HG02981 (cell line): ENCODE measurements around the gene SLC35A2.

Experiments
- ATAC-seq: cut with Tn5 transposase; IDR thresholded peaks from one replicate; pipeline ENCODE4 v1.9.1; 2021; ENCODE audit warnings: mild to moderate bottlenecking, moderate library complexity; ENCODE audit not compliant: unreplicated experiment

The SLC35A2 gene

DNA sequence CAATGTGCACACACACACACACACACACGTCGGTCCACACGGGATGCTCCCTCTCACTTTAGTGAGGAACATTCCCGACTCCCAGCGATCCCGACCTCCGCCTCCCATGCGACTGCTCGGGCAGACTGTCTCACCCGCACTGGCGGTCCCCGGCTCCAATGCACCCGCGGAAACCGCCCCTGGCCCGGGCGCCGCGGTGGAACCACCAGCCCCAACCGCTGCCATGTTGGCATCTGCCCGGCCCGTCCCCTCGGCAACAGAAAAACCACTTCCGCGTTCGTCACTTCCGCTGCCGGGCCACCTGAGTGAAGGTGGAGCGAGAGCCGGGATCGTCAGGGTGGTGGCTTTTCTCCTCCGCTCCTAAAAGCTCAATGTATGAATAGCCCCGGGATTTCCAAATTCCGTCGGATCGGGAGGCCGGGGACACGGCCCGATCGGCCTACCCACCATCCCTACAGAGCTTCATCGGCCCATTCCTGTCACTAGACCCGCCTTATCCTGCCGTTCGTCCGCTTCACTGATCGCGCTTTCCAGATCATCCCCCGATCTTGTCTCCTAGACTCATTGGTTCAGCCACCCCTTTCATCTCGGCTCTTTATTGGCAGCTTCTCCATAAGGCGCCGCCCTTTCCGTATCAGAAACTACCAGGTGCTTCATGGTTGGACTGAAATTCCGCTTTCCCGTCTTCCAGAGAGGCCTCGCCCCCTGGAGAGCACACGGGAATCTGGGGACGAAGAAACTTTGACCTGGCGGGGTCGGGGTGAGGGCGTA is at the start of gene SLC35A2:
Gene SLC35A2 (minus strand): TSS at position 235 of the 771 bp plus-strand sequence. CDS start 10 bp downstream, at position 225.
- peak; percentile 59 for ATAC-seq

- ATAC-seq: no peak
These were observed 48.8 kb upstream of the SLC35A2 start for GRCh38 chrX:48960291-48960690.

- no peak for ATAC-seq
These were observed 47.2 kb upstream of the SLC35A2 start for GRCh38 chrX:48958635-48959094.

GRCh38 chrX:48957827-48958634 is 46.6 kb upstream of the SLC35A2 start:
- ATAC-seq: peak; percentile 81

GRCh38 chrX:48957477-48957826 is 46.0 kb upstream of the SLC35A2 start, which contains the start of gene OTUD5:
Gene OTUD5 (minus strand): TSS chrX:48957607. CDS start chrX:48957570, 37 bp downstream.
- peak; percentile 33 for ATAC-seq

- ATAC-seq: no peak
These were observed 45.4 kb upstream of the SLC35A2 start for GRCh38 chrX:48956728-48957414.

- ATAC-seq: no peak
These were observed 37.1 kb upstream of the SLC35A2 start for GRCh38 chrX:48948589-48948988.

DNA sequence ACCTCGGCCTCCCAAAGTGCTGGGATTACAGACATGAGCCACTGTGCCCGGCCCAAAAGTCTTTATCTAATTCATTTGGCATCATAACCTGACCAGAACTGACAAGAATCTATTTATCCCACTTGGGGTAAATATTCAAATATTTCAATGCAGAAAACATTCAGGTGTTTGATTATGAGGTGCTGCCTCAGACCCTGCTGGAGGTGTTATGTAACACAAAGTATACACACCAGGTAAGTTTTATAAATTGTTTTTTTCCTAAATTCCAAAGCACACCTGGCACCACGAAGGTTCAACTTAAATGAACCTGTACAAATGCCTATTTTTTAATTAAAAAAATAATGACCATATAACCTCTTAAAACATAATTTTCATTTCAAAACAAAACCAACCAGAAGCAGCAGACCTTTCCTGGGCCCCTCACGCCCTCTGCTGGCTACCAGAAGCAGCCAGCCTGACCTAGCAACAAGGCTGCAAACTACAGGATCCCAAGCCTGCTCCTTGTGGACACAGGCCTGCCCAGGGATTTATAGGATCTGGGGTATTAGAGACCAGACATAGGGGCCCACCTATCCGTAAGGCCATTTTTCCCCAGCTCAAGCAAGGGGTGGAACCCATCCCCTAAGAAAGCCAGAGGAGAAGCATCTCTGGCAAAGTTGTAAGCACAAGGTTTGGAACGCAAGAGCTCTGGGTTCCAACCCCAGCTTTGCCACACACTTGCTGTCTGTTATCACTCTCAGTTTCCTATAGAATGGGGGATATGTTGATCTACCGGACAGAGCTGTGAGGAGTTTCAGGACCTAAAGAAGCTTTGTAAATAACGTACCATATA is 34.3 kb upstream of the SLC35A2 start:
- no peak for ATAC-seq

DNA sequence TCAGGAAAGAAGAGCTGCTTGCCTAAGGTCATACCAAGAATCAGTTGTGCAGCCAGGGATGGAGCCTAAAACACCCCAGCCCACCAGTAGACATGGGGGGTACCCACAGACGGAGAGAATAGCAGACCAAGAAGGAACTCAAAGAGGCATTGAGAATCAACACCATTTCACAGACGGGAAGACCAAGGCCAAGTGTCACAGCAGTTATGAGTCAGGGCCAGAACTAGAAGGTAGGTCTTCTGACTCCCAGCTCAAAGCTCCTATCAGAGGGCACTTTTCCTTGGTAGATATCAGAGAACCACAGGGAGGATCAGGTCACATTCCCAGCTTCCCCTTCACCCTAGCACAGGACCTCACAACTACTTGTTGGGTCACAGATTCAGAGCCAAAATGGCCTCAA is 31.4 kb upstream of the SLC35A2 start:
- ATAC-seq: no peak

- no peak for ATAC-seq
These were observed 29.0 kb upstream of the SLC35A2 start for GRCh38 chrX:48940404-48940955.

- ATAC-seq: no peak
These were observed 28.2 kb upstream of the SLC35A2 start for GRCh38 chrX:48939524-48940228.

DNA sequence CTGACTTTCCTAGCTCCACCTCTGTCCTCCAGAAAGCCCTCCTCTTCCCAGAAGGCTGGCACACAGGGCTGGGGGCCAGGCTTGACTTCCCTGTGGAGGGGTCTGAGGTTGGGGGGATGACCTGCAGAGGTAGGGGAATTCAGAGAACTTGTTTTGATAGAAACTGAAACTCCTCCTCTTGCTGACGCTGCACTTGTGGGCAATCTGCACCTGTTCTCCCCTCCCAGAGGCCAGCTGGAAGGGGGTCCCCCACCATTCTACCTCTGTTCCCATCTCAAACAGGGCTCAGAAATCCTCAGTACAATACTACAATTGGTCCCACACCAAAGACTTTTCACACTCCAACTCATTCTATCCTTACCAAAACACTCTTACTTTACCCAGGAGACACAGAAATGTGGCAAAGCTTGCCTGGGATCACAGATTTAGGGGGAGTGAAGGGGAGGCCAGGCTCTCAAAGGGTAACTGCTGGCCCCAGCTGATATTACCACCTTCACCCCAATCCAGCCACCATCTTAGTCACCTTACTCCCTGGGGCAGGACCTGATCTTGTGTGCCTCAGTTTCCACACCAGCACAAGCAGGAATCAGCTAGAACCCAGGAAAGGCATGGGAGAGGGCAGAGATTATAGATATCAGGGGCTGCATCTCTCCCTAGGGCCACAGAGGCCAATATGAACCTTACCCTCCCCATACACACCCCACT is 27.4 kb upstream of the SLC35A2 start:
- peak; percentile 46 for ATAC-seq

GRCh38 chrX:48937054-48937907 is 25.8 kb upstream of the SLC35A2 start:
- ATAC-seq: peak; percentile 50

DNA sequence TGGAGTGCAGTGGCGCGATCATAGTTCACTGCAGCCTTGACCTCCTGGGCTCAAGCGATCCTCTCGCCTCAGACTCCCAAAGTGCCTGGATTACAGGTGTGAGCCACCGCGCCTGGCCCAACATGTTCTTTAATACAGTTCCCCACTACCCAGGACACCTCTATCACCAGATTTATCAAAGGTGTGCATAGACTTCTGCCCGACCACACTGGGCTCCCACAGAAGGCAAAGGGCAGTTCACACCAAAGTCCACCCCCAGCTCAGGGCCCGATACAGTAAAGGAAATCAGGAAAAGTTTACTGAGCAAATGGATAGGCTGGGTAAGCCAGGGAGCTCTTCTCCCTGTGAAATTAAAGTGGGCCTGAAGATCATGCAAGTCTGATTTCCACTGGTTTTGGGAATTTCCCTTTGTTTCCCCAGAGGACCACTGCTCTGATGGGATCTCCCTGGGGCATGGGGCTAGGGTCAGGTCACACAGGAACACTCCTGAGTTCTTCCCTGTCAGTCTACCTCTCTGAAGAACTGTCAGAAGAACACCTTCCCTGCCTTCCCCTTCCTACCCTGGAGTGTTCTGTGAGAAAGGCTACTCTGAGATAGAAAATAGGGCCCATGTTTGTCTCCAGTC is 25.1 kb upstream of the SLC35A2 start:
- no peak for ATAC-seq

DNA sequence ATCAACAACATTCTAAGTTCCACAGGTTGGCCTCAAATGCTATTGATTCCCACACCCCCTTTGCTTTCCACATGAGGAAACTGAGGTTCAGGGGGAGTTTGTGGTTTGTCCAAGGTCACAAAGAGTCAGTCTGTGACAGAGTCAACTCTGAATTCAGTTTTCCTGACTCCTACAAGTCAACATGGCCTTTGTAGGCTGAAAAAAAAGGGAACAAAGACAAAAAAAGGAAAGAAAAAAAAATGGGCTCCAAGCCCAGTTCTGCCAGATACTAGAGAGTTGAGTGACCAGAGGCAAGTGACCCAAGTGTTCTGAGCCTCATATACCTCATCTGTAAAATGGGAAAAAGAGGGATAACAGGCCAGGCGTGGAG is 23.8 kb upstream of the SLC35A2 start:
- ATAC-seq: no peak

DNA sequence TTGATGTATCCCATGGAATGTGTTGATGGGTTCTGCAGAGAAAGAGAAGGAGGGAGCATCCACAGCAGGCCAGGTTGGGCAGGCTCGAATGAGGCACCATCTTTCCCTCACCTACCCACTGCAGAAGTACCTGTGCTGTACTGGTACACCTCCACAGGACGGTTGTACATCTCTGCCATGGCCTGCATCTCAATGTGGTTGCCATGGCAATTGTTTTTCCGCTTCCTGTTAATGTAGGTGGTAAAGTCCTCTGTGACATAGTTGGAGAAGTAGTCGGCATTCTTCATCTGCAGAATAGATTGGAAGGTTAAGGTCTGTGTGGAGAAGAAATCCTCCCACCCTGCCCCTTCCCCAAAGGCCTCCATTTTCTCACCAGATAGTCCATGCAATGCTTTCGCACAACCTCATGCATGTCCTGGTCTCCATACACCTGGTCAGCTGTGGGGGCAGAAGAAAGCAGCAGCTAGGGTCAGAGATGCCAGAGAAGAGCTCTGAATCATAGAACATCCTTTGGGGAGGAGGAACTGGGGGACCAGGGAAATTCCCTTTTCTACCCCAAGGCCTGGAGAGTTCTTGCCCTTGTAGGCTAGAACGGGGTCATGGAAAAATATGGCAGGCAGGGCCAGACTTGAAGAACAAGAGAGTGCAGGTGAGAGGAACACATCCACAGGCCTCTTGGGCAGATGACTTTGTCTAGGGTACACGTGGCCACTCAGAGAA is 23.3 kb upstream of the SLC35A2 start:
- no peak for ATAC-seq

DNA sequence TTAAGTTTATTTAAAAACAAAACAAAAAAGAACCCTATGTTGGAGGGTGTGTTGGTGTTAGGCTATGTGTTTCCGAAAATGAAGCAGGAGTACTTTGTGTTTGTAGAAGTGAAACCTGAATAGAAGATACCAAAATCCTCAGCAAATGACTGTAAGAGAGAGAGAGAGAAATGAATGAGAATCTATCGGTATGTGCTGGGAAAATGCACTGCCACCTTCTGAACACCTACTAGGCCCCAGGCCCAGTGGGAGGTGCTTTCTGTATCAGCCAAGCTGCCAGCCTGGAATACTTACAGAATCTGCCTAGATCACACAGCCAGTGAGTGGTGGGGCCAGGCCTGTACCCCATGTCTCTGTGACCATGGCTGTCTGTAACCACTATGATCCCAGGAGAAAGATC is 22.3 kb upstream of the SLC35A2 start:
- ATAC-seq: no peak
